IMR-90 (cell line): ENCODE results near the gene ST6GALNAC5. TPM values are rescaled to one million over a fixed set of nuclear protein-coding genes. Genes with fewer than 3 reads are reported as not detected.
A peak's percentile ranks its signal among the peaks of the same experiment; 100 is the strongest.

ENCODE experiments used
- ATAC-seq: fragments of 200-7000 bp; cut with Tn5 transposase; 2 replicates; pipeline ENCODE4 v1.9.1; 2020; ENCODE audit warnings: low read depth, mild to moderate bottlenecking, moderate library complexity
- BruUV-seq: library from RNA; stranded (reverse); fragments of 400-500 nt; replicated peaks from 2 replicates; lab custom pipeline; 2021; lab: Mats Ljungman, UMichigan
- CTCF ChIA-PET: fragments of 300-600 bp; formaldehyde crosslinking; extraction: SDS; loops from one replicate; lab custom pipeline; 2021; ENCODE audit warnings: antibody characterized with exemption; lab: Yijun Ruan, JAX
- POLR2A ChIA-PET: fragments of 300-600 bp; sonication (Branson Sonifier 250); formaldehyde crosslinking; loops from one replicate; lab custom pipeline; 2022; ENCODE audit warnings: antibody characterized with exemption; ENCODE audit not compliant: unreplicated experiment; lab: Charles Lee
- DNase-seq: peaks from one replicate; pipeline ENCODE4 v3.0.0; 2013
- H2AFZ ChIP-seq: replicated peaks from 2 replicates; pipeline ENCODE3; 2013; ENCODE audit warnings: low read length, mild to moderate bottlenecking; ENCODE audit not compliant: poor library complexity
- H2AK5ac ChIP-seq: 2 replicates; pipeline ENCODE4 v1.6.1; 2013; ENCODE audit warnings: low read depth, low read length, inconsistent platforms
- H2AK9ac ChIP-seq: replicated peaks from 2 replicates; pipeline ENCODE3; 2013; ENCODE audit warnings: mild to moderate bottlenecking, low read depth, low read length, moderate library complexity; ENCODE audit not compliant: poor library complexity
- H2BK120ac ChIP-seq: 2 replicates; pipeline ENCODE4 v1.6.1; 2013; ENCODE audit warnings: low read depth, low read length, inconsistent platforms
- H2BK15ac ChIP-seq: 3 replicates; pipeline ENCODE4 v1.6.1; 2013; ENCODE audit warnings: low read depth, low read length, inconsistent platforms
- H2BK20ac ChIP-seq: 2 replicates; pipeline ENCODE4 v1.6.1; 2013; ENCODE audit warnings: low read depth, mild to moderate bottlenecking, inconsistent platforms, low read length, moderate library complexity
- H2BK5ac ChIP-seq: 2 replicates; pipeline ENCODE4 v1.6.1; 2013; ENCODE audit warnings: mild to moderate bottlenecking, low read depth, low read length, inconsistent platforms; ENCODE audit not compliant: poor library complexity, severe bottlenecking
- H3K14ac ChIP-seq: replicated peaks from 2 replicates; pipeline ENCODE4 v1.6.1; 2013; ENCODE audit warnings: low read depth, low read length, inconsistent platforms
- H3K18ac ChIP-seq: 2 replicates; pipeline ENCODE4 v1.6.1; 2013; ENCODE audit warnings: low read depth, low read length, control low read depth
- H3K23ac ChIP-seq: 2 replicates; pipeline ENCODE4 v1.6.1; 2013; ENCODE audit warnings: low read depth, low read length, inconsistent platforms
- H3K27ac ChIP-seq: 2 replicates; pipeline ENCODE4 v1.5.1; 2013; ENCODE audit warnings: mild to moderate bottlenecking, control low read depth, low read length; ENCODE audit not compliant: insufficient read depth
- H3K27me3 ChIP-seq: 2 replicates; pipeline ENCODE4 v1.6.1; 2013; ENCODE audit warnings: low read length; ENCODE audit not compliant: control insufficient read depth, insufficient read depth
- H3K36me3 ChIP-seq: 2 replicates; pipeline ENCODE4 v1.6.1; 2013; ENCODE audit warnings: low read length, mixed read lengths; ENCODE audit not compliant: control insufficient read depth, insufficient read depth
- H3K4ac ChIP-seq: 2 replicates; pipeline ENCODE4 v1.6.1; 2013; ENCODE audit warnings: low read depth, low read length, inconsistent platforms
- H3K4me1 ChIP-seq: 2 replicates; pipeline ENCODE4 v1.6.1; 2013; ENCODE audit warnings: low read length, mixed read lengths; ENCODE audit not compliant: control insufficient read depth, insufficient read depth
- H3K4me2 ChIP-seq: 2 replicates; pipeline ENCODE4 v1.6.1; 2013; ENCODE audit warnings: low read depth, mild to moderate bottlenecking, control low read depth, low read length, moderate library complexity
- H3K4me3 ChIP-seq: 2 replicates; pipeline ENCODE4 v1.5.1; 2013; ENCODE audit warnings: low read depth, mild to moderate bottlenecking, control low read depth, low read length, moderate library complexity; ENCODE audit not compliant: insufficient read depth
- H3K56ac ChIP-seq: 2 replicates; pipeline ENCODE4 v1.6.1; 2013; ENCODE audit warnings: low read length, inconsistent platforms; ENCODE audit not compliant: insufficient read depth; ENCODE audit errors: extremely low read depth
- H3K79me1 ChIP-seq, 2 experiments: 2 replicates each; pipeline ENCODE4 v1.6.1; 2013; ENCODE audit warnings: low read length in 2 of 2, inconsistent platforms in 1 of 2, low read depth in 1 of 2
- H3K9ac ChIP-seq: 2 replicates; pipeline ENCODE4 v1.6.1; 2013; ENCODE audit warnings: low read depth, low read length, control low read depth
- H3K9me1 ChIP-seq: 2 replicates; pipeline ENCODE4 v1.6.1; 2013; ENCODE audit warnings: low read length, inconsistent platforms; ENCODE audit not compliant: insufficient read depth
- H3K9me3 ChIP-seq: 2 replicates; pipeline ENCODE4 v1.6.1; 2013; ENCODE audit warnings: low read length; ENCODE audit not compliant: control insufficient read depth, insufficient read depth
- H4K20me1 ChIP-seq: 2 replicates; pipeline ENCODE4 v1.6.1; 2013; ENCODE audit warnings: low read length, inconsistent platforms; ENCODE audit not compliant: insufficient read depth
- H4K5ac ChIP-seq: 2 replicates; pipeline ENCODE4 v1.6.1; 2013; ENCODE audit warnings: mild to moderate bottlenecking, low read depth, low read length, control low read depth
- H4K8ac ChIP-seq, 2 experiments: 2 replicates each; pipeline ENCODE4 v1.6.1; 2013; ENCODE audit warnings: low read depth in 2 of 2, low read length in 2 of 2, control low read depth in 1 of 2, inconsistent platforms in 1 of 2
- H4K91ac ChIP-seq: 2 replicates; pipeline ENCODE4 v1.6.1; 2013; ENCODE audit warnings: low read depth, low read length, inconsistent platforms; ENCODE audit not compliant: insufficient read depth
- CHD1 ChIP-seq: IDR thresholded peaks from 2 replicates; pipeline ENCODE4 v1.6.1; 2012; ENCODE audit warnings: low read depth, low read length, improper control_type of control experiment
- CTCF ChIP-seq: conservative IDR thresholded peaks from 2 replicates; pipeline ENCODE4 v1.5.1; 2012; ENCODE audit warnings: mild to moderate bottlenecking, low read depth, low read length, improper control_type of control experiment
- POLR2A ChIP-seq: IDR thresholded peaks from 2 replicates; pipeline ENCODE4 v1.6.1; 2012; ENCODE audit warnings: mild to moderate bottlenecking, low read depth, low read length
- RAD21 ChIP-seq: IDR thresholded peaks from 2 replicates; pipeline ENCODE4 v1.6.1; 2012; ENCODE audit warnings: low read length, improper control_type of control experiment
- RCOR1 ChIP-seq: IDR thresholded peaks from 2 replicates; pipeline ENCODE4 v1.6.1; 2012; ENCODE audit warnings: mild to moderate bottlenecking, low read length, improper control_type of control experiment; ENCODE audit not compliant: insufficient replicate concordance
- SMC3 ChIP-seq: fragments of 150-350 bp; IDR thresholded peaks from 2 replicates; pipeline ENCODE4 v1.6.1; 2016; ENCODE audit warnings: low read depth, mild to moderate bottlenecking, antibody characterized with exemption, low read length, moderate library complexity
- WGBS, 2 experiments: methylation state at CpG; one replicate each; pipeline versions ENCODE4 v1.1.5 to v1.1.7; 2013; ENCODE audit warnings: missing lambda C conversion rate in 2 of 2; ENCODE audit not compliant: insufficient read length in 1 of 2; ENCODE audit errors: extremely low coverage in 2 of 2; 5-methylcytosine and 5-hydroxymethylcytosine counted together
- dilution Hi-C: fragments of 300-500 bp; cut with HindIII; formaldehyde crosslinking; loops from one replicate; pipeline ENCODE4 v1.14.3; 2018; ENCODE audit warnings: low sequenced_read_pairs; ENCODE audit not compliant: unreplicated experiment
- in situ Hi-C: fragments of 300-500 bp; cut with MboI; formaldehyde crosslinking; loops from 3 replicates; pipeline ENCODE4 v1.14.3; 2019; ENCODE audit warnings: low sequenced_read_pairs, inconsistent platforms, mixed read lengths
- intact Hi-C: fragments of 100-400 bp; cut with micrococcal nuclease; formaldehyde crosslinking; loops from 2 replicates; pipeline ENCODE4 v1.10.0; 2022
- polyA plus RNA-seq, 3 experiments: library from polyadenylated mRNA; depleted of rRNA; stranded (reverse); fragments of >200 nt; gene quantifications; 2 replicates each; pipeline ENCODE4 v1.2.3, GENCODE V29; 2012; ENCODE audit warnings: low replicate concordance in 1 of 3
- total RNA-seq: library from RNA; depleted of rRNA; stranded (reverse); fragments of >200 nt; gene quantifications from 2 replicates; pipeline ENCODE4 v1.2.3, GENCODE V29; 2012

Gene ST6GALNAC5
- total and polyA plus RNA-seq, 2 of the 4 experiments (the other 2 are of a cell fraction) = 3.4 to 4.0 TPM

GRCh38 chr1:76901158-76901767 is 34.0 kb downstream of the ST6GALNAC5 start:
- no TSS peak for BruUV-seq
- H3K27me3 ChIP-seq = no peaks in the 10 kb centered on the region
- H3K14ac ChIP-seq = no peak overlapping the region
- no peak overlapping the region for H2AK9ac ChIP-seq
- H3K4ac ChIP-seq = no peak overlapping the region
- no peaks in the 10 kb centered on the region for H3K79me1 ChIP-seq
- no peak overlapping the region for H2BK5ac ChIP-seq
- H3K36me3 ChIP-seq = no peaks in the 10 kb centered on the region
- H3K27ac ChIP-seq = no peak overlapping the region
- no peaks in the 10 kb centered on the region for H4K20me1 ChIP-seq
- dilution Hi-C loops (no loop called here), in situ Hi-C loops (loop anchor here (10.0 kb wide), 1 partner anchor 224 kb away; no protein-coding TSS in a partner anchor), intact Hi-C loops (loop anchor here (1.0 to 10.0 kb wide), 2 partner anchors 225 to 746 kb away; no protein-coding TSS in a partner anchor)
- no peak overlapping the region for H2BK120ac ChIP-seq
- no peak overlapping the region for H2BK15ac ChIP-seq
- no peaks in the 10 kb centered on the region for H3K4me1 ChIP-seq
- H3K18ac ChIP-seq = no peak overlapping the region
- TF ChIP-seq RAD21 = peak; percentile 65
- no peak for TF ChIP-seq POLR2A
- peak; percentile 68 for TF ChIP-seq CTCF
- TF ChIP-seq CHD1 = no peak
- TF ChIP-seq RCOR1 = no peak
- TF ChIP-seq SMC3 = peak; percentile 69
- no peak overlapping the region for H4K5ac ChIP-seq
- peak; percentile 58 for DNase-seq
- no peak overlapping the region for H2BK20ac ChIP-seq
- ChIA-PET CTCF (interaction anchor here (0.7 kb wide), 1 partner anchor 469 kb away, joined by 4 read pairs; no protein-coding TSS in a partner anchor), POLR2A (no interaction called here)
- H3K56ac ChIP-seq = no peak overlapping the region
- no peak overlapping the region for H2AK5ac ChIP-seq
- no CpG with 5 or more reads among the region's 2 CpGs for WGBS, 2 experiments
- H2AFZ ChIP-seq = no peak overlapping the region
- no peaks in the 10 kb centered on the region for H3K9me3 ChIP-seq
- H3K9me1 ChIP-seq = no peaks in the 10 kb centered on the region
- no peak overlapping the region for H3K4me2 ChIP-seq
- no peak overlapping the region for H3K9ac ChIP-seq
- H4K8ac ChIP-seq = no peak overlapping the region
- no peak overlapping the region for H3K23ac ChIP-seq
- ATAC-seq = peak; percentile 86
- no peak overlapping the region for H3K4me3 ChIP-seq
- no peak overlapping the region for H4K91ac ChIP-seq
